ENCODE measurements around the gene RASA2. TPM values are rescaled to one million over a fixed set of nuclear protein-coding genes. Genes with fewer than 3 reads are reported as not detected.

RASA2 gene
- total RNA-seq: 8.8 and 33.2 TPM in 2 replicates

GRCh38 chr3:141486746-141487520 is at the start of gene RASA2:
TSS of gene RASA2 (plus strand) at chr3:141487027. CDS start at chr3:141487084, 57 bp downstream.

Other genes with a start within 250 kb of the RASA2 start
- gene ZBTB38, start 118.5 kb upstream of the RASA2 start, total RNA-seq: 143 and 286 TPM in 2 replicates